Measurements from ENCODE around the gene TBC1D14. TPM values are rescaled to one million over a fixed set of nuclear protein-coding genes. Genes with fewer than 3 reads are reported as not detected.

TBC1D14 gene
- total and polyA plus RNA-seq, 10 of the 15 experiments (the other 5 are each of a cell fraction or from before 2014, with no cell fraction given), result 0.87 to 39.3 (median 30.1) TPM

GRCh38 chr4:6971536-6972374, 62.1 kb downstream of the TBC1D14 start:
- FAIRE-seq (no peak), ATAC-seq (no peak), DNase-seq (ENCODE audit: low read depth, low spot score) (no peak)
- H3K4me3 ChIP-seq, result no peak overlapping the region
- no peak overlapping the region for H2AFZ ChIP-seq (ENCODE audit: control insufficient read depth, low read depth, low read length)
- in situ Hi-C loops (cut with MboI), result no loop called here
- CTCF ChIA-PET, result interaction anchor here (0.9 to 6.4 kb wide), 7 partner anchors 7 to 102 kb away, joined by 3 to 80 read pairs (median 7); partner anchors contain the start of gene GRPEL1
- H3K27me3 ChIP-seq (replicated peaks in 1 of 2; ENCODE audit: control insufficient read depth in 2 of 2, insufficient read depth in 2 of 2, low read length in 1 of 2), result no peaks in the 10 kb centered on the region
- H3K79me2 ChIP-seq (ENCODE audit: control insufficient read depth, insufficient read depth, low read length), result no peaks in the 10 kb centered on the region; the same call in 1 of the 2 replicates
- RAD21 ChIA-PET (ENCODE audit: unreplicated experiment), result interaction anchor here (1.5 kb wide), 1 partner anchor 99 kb away, joined by 4 read pairs; no protein-coding TSS in a partner anchor
- no peak overlapping the region for H3K4me2 ChIP-seq (ENCODE audit: control insufficient read depth, insufficient read depth)
- no peaks in the 10 kb centered on the region for H3K9me3 ChIP-seq (replicated peaks; ENCODE audit: control insufficient read depth, insufficient read depth, low read length)
- peaks cover 3 to 5% of the 10 kb centered on the region in 2 experiments; a peak in 3 of 4 replicates for H3K36me3 ChIP-seq (ENCODE audit: control insufficient read depth in 2 of 2, insufficient read depth in 2 of 2, low read length in 1 of 2)
- SMC1A ChIA-PET (ENCODE audit: uncharacterized antibody, unreplicated experiment), result interaction anchor here (0.8 to 3.8 kb wide), 2 partner anchors 11 to 13 kb away, joined by 3 to 12 read pairs; no protein-coding TSS in a partner anchor
- POLR2A ChIA-PET, result no interaction called here
- no peak overlapping the region for H3K27ac ChIP-seq (ENCODE audit: control insufficient read depth, insufficient read depth)
- WGBS (ENCODE audit: insufficient coverage, insufficient replicate concordance, low lambda C conversion rate, missing lambda C conversion rate), result 93% methylated on average over 16 of the region's 16 CpGs
- H3K9ac ChIP-seq (ENCODE audit: control insufficient read depth, insufficient read depth, low read length), result no peak overlapping the region
- BruUV-seq (replicated peaks), result no TSS peak
- intact Hi-C loops (cut with micrococcal nuclease; ENCODE audit: unreplicated experiment), result loop anchor here (5.0 kb wide), 1 partner anchor 59 kb away; no protein-coding TSS in a partner anchor
- H3K4me1 ChIP-seq (ENCODE audit: control insufficient read depth, insufficient read depth, low read length), result peaks cover 18% of the 10 kb centered on the region
- H4K20me1 ChIP-seq (ENCODE audit: control insufficient read depth, insufficient read depth), result no peaks in the 10 kb centered on the region
- TF ChIP-seq RCOR1 (conservative IDR thresholded peaks at IDR 0.05; ENCODE audit: low read depth, low read length) (no peak), ZNF207 (IDR thresholded peaks at IDR 0.05; ENCODE audit: borderline replicate concordance) (no peak), NR2C1 (IDR thresholded peaks at IDR 0.05) (no peak), E2F8 (IDR thresholded peaks at IDR 0.05; ENCODE audit: low read depth, partially characterized antibody) (no peak), SMARCA5 (IDR thresholded peaks at IDR 0.05) (no peak), RB1 (IDR thresholded peaks at IDR 0.05; ENCODE audit: borderline replicate concordance) (no peak), SP1 (IDR thresholded peaks at IDR 0.05; ENCODE audit: low read depth, low read length) (no peak), ATF3 (IDR thresholded peaks at IDR 0.05; ENCODE audit: borderline replicate concordance, extremely low read depth, low read depth, low read length) (no peak), BCL3 (IDR thresholded peaks at IDR 0.05; ENCODE audit: borderline replicate concordance, insufficient read depth, low read depth, low read length, poor library complexity, severe bottlenecking) (no peak), CBFB (IDR thresholded peaks at IDR 0.05; ENCODE audit: low read depth) (no peak), NFYA (IDR thresholded peaks at IDR 0.05; ENCODE audit: borderline replicate concordance, low read depth, low read length) (no peak), HDGF (IDR thresholded peaks at IDR 0.05) (no peak), BRCA1 (IDR thresholded peaks at IDR 0.05; ENCODE audit: low read depth, low read length) (no peak), ZBTB11 (CRISPR knock-in tag; IDR thresholded peaks at IDR 0.05) (no peak)
